H1 (cell line): ENCODE results near the gene AGPS. TPM values are rescaled to one million over a fixed set of nuclear protein-coding genes. Genes with fewer than 3 reads are reported as not detected.

ENCODE experiments used
- CTCF ChIA-PET: fragments of 300-600 bp; sonication (Branson Sonifier 250); formaldehyde crosslinking; loops from one replicate; lab custom pipeline; 2021; ENCODE audit not compliant: partially characterized antibody; lab: Charles Lee
- POLR2A ChIA-PET: fragments of 300-600 bp; sonication (Branson Sonifier 250); formaldehyde crosslinking; loops from one replicate; lab custom pipeline; 2021; ENCODE audit warnings: inconsistent platforms; ENCODE audit not compliant: partially characterized antibody; lab: Charles Lee
- DNase-seq, 2 experiments: peaks; one replicate each; pipeline versions ENCODE4 v3.0.0 to v3.0.0-alpha.2; 2010 to 2022; ENCODE audit warnings: low spot score in 2 of 2, low read depth in 1 of 2, mixed read lengths in 1 of 2
- FAIRE-seq: peaks from 2 replicates; lab custom pipeline; 2011; peaks lifted over from hg19 to GRCh38; lab: Jason Lieb, UNC
- H2AFZ ChIP-seq: 2 replicates; pipeline ENCODE4 v1.8.1; 2012; ENCODE audit warnings: low read length, inconsistent platforms
- H2AK5ac ChIP-seq: 2 replicates; pipeline ENCODE4 v1.6.1; 2013; ENCODE audit warnings: low read depth, low read length
- H2BK120ac ChIP-seq: replicated peaks from 2 replicates; pipeline ENCODE3; 2013; ENCODE audit warnings: low read depth, low read length, inconsistent platforms
- H2BK12ac ChIP-seq: 2 replicates; pipeline ENCODE4 v1.6.1; 2013; ENCODE audit warnings: low read depth, low read length
- H2BK15ac ChIP-seq: 2 replicates; pipeline ENCODE4 v1.6.1; 2013; ENCODE audit warnings: low read length
- H2BK20ac ChIP-seq: 2 replicates; pipeline ENCODE4 v1.6.1; 2013; ENCODE audit warnings: low read length
- H2BK5ac ChIP-seq: 2 replicates; pipeline ENCODE4 v1.6.1; 2013; ENCODE audit warnings: low read depth, low read length
- H3K14ac ChIP-seq: 2 replicates; pipeline ENCODE4 v1.6.1; 2013; ENCODE audit warnings: inconsistent platforms; ENCODE audit not compliant: insufficient read length
- H3K18ac ChIP-seq: 2 replicates; pipeline ENCODE4 v1.6.1; 2013; ENCODE audit warnings: low read length; ENCODE audit errors: extremely low read depth
- H3K23ac ChIP-seq: 2 replicates; pipeline ENCODE4 v1.6.1; 2013; ENCODE audit warnings: inconsistent platforms; ENCODE audit not compliant: insufficient read length
- H3K23me2 ChIP-seq: 2 replicates; pipeline ENCODE4 v1.6.1; 2013; ENCODE audit warnings: low read depth, low read length
- H3K27ac ChIP-seq: 2 replicates; pipeline ENCODE4 v1.6.1; 2011; ENCODE audit warnings: low read depth, low read length, inconsistent platforms
- H3K27me3 ChIP-seq, 4 experiments: replicated peaks in 1 of 4; 1 replicate in 1 of 4; 2 replicates in 3 of 4; pipeline versions ENCODE4 v1.6.1 to v1.8.1; 2011 to 2013; ENCODE audit warnings: low read length in 3 of 4, mild to moderate bottlenecking in 3 of 4, inconsistent platforms in 2 of 4, mixed read lengths in 2 of 4, moderate library complexity in 1 of 4; ENCODE audit not compliant: control insufficient read depth in 3 of 4, insufficient read depth in 3 of 4; ENCODE audit errors: extremely low read depth in 1 of 4
- H3K36me3 ChIP-seq, 4 experiments: 2 replicates each; pipeline versions ENCODE4 v1.6.1 to v1.8.1; 2011 to 2013; ENCODE audit warnings: mild to moderate bottlenecking in 4 of 4, low read length in 3 of 4, moderate library complexity in 2 of 4, control low read depth in 1 of 4, inconsistent platforms in 1 of 4; ENCODE audit not compliant: insufficient read depth in 4 of 4, control insufficient read depth in 2 of 4
- H3K4ac ChIP-seq: replicated peaks from 2 replicates; pipeline ENCODE3; 2013; ENCODE audit warnings: low read length, low read depth, mixed read lengths, inconsistent platforms; ENCODE audit not compliant: insufficient read length
- H3K4me1 ChIP-seq, 4 experiments: replicated peaks in 1 of 4; 1 replicate in 1 of 4; 2 replicates in 3 of 4; pipeline versions ENCODE4 v1.6.1 to v1.8.1; 2011 to 2013; ENCODE audit warnings: low read length in 3 of 4, inconsistent platforms in 2 of 4, mixed read lengths in 1 of 4; ENCODE audit not compliant: insufficient read depth in 4 of 4, control insufficient read depth in 3 of 4
- H3K4me2 ChIP-seq, 2 experiments: 2 replicates each; pipeline versions ENCODE4 v1.6.1 to v1.8.1; 2011 to 2013; ENCODE audit warnings: low read depth in 2 of 2, low read length in 2 of 2, control low read depth in 1 of 2, inconsistent platforms in 1 of 2, mild to moderate bottlenecking in 1 of 2; ENCODE audit not compliant: insufficient read depth in 1 of 2
- H3K4me3 ChIP-seq, 4 experiments: fragments of 200-600, 300-600 bp in 1 of 4; sonication (generic), shearing (Covaris generic), sonication (Bioruptor Twin) in 1 of 4; 2 replicates each; pipeline versions ENCODE4 v1.5.1 to v1.8.1; 2011 to 2016; ENCODE audit warnings: low read length in 4 of 4, low read depth in 3 of 4, control low read depth in 2 of 4, inconsistent platforms in 2 of 4, mild to moderate bottlenecking in 2 of 4, mixed read lengths in 1 of 4, moderate library complexity in 1 of 4; ENCODE audit not compliant: insufficient read depth in 2 of 4; ENCODE audit errors: extremely low read depth in 1 of 4
- H3K56ac ChIP-seq: replicated peaks from 2 replicates; pipeline ENCODE3; 2013; ENCODE audit warnings: low read depth, mild to moderate bottlenecking, mixed read lengths, low read length, inconsistent platforms; ENCODE audit not compliant: insufficient read length
- H3K79me1 ChIP-seq: 2 replicates; pipeline ENCODE4 v1.6.1; 2013; ENCODE audit warnings: low read depth, low read length, control low read depth
- H3K79me2 ChIP-seq, 2 experiments: 2 replicates each; pipeline versions ENCODE4 v1.6.1 to v1.8.1; 2012 to 2013; ENCODE audit warnings: low read length in 2 of 2, mild to moderate bottlenecking in 2 of 2, inconsistent platforms in 1 of 2; ENCODE audit not compliant: insufficient read depth in 2 of 2, control insufficient read depth in 1 of 2
- H3K9ac ChIP-seq, 4 experiments: replicated peaks in 1 of 4; 1 replicate in 1 of 4; 2 replicates in 3 of 4; pipeline versions ENCODE4 v1.6.1 to v1.8.1; 2011 to 2013; ENCODE audit warnings: low read depth in 3 of 4, low read length in 3 of 4, control low read depth in 2 of 4, mild to moderate bottlenecking in 2 of 4, moderate library complexity in 2 of 4, inconsistent platforms in 1 of 4; ENCODE audit errors: extremely low read depth in 1 of 4
- H3K9me3 ChIP-seq, 2 experiments: 2 replicates each; pipeline versions ENCODE4 v1.6.1 to v1.8.1; 2012 to 2013; ENCODE audit warnings: mild to moderate bottlenecking in 2 of 2, moderate library complexity in 2 of 2, control low read depth in 1 of 2, inconsistent platforms in 1 of 2, low read depth in 1 of 2, low read length in 1 of 2, mixed read lengths in 1 of 2; ENCODE audit not compliant: insufficient read depth in 2 of 2
- H4K20me1 ChIP-seq, 2 experiments: replicated peaks in 1 of 2; 2 replicates each; pipeline versions ENCODE3 to v1.8.1; 2011 to 2013; ENCODE audit warnings: inconsistent platforms in 2 of 2, low read length in 2 of 2, mild to moderate bottlenecking in 1 of 2; ENCODE audit not compliant: insufficient read depth in 2 of 2, control insufficient read depth in 1 of 2
- H4K5ac ChIP-seq: 2 replicates; pipeline ENCODE4 v1.6.1; 2013; ENCODE audit warnings: low read length, low read depth, mixed read lengths, inconsistent platforms; ENCODE audit not compliant: insufficient read length
- H4K8ac ChIP-seq: 2 replicates; pipeline ENCODE4 v1.8.0; 2013; ENCODE audit warnings: mild to moderate bottlenecking, moderate library complexity, low read length, inconsistent platforms; ENCODE audit not compliant: insufficient read depth; ENCODE audit errors: extremely low read depth
- H4K91ac ChIP-seq: replicated peaks from 2 replicates; pipeline ENCODE3; 2013; ENCODE audit warnings: low read length, mixed read lengths, inconsistent platforms; ENCODE audit not compliant: insufficient read length
- CHD1 ChIP-seq: IDR thresholded peaks from 2 replicates; pipeline ENCODE4 v1.6.1; 2012; ENCODE audit warnings: low read depth, low read length, improper control_type of control experiment
- FOSL1 ChIP-seq: IDR thresholded peaks from 2 replicates; pipeline ENCODE4 v1.6.1; 2011; ENCODE audit warnings: mild to moderate bottlenecking, low read depth, low read length, moderate library complexity; ENCODE audit not compliant: insufficient read depth
- HDAC2 ChIP-seq, 2 experiments: fragments of 300-600 bp in 1 of 2; sonication (generic) in 1 of 2; IDR thresholded peaks; 2 replicates each; pipeline ENCODE4 v1.6.1; 2011 to 2012; ENCODE audit warnings: low read depth in 2 of 2, low read length in 2 of 2, mild to moderate bottlenecking in 2 of 2, moderate library complexity in 2 of 2, borderline replicate concordance in 1 of 2, inconsistent platforms in 1 of 2
- NRF1 ChIP-seq: IDR thresholded peaks from 2 replicates; pipeline ENCODE4 v1.6.1; 2011; ENCODE audit warnings: mild to moderate bottlenecking, low read depth, low read length, improper control_type of control experiment
- POLR2A ChIP-seq, 2 experiments: IDR thresholded peaks; 1 replicate in 1 of 2; 2 replicates in 1 of 2; pipeline ENCODE4 v1.6.1; 2011; ENCODE audit warnings: low read depth in 2 of 2, low read length in 2 of 2, mild to moderate bottlenecking in 2 of 2; ENCODE audit errors: control extremely low read depth in 1 of 2
- POLR2AphosphoS5 ChIP-seq: IDR thresholded peaks from 2 replicates; pipeline ENCODE4 v1.6.1; 2011; ENCODE audit warnings: low read depth, low read length
- RAD21 ChIP-seq, 2 experiments: IDR thresholded peaks in 1 of 2; conservative IDR thresholded peaks in 1 of 2; 2 replicates each; pipeline ENCODE4 v1.6.1; 2011; ENCODE audit warnings: low read depth in 2 of 2, low read length in 2 of 2, improper control_type of control experiment in 1 of 2, inconsistent platforms in 1 of 2, mild to moderate bottlenecking in 1 of 2, moderate library complexity in 1 of 2
- RFX5 ChIP-seq: IDR thresholded peaks from 2 replicates; pipeline ENCODE4 v1.6.1; 2011; ENCODE audit warnings: low read depth, low read length, improper control_type of control experiment, borderline replicate concordance
- SIN3A ChIP-seq, 2 experiments: IDR thresholded peaks in 1 of 2; conservative IDR thresholded peaks in 1 of 2; 2 replicates each; pipeline ENCODE4 v1.6.1; 2011 to 2012; ENCODE audit warnings: low read length in 2 of 2, improper control_type of control experiment in 1 of 2, low read depth in 1 of 2, mild to moderate bottlenecking in 1 of 2
- TEAD4 ChIP-seq: IDR thresholded peaks from 2 replicates; pipeline ENCODE4 v1.6.1; 2012; ENCODE audit warnings: low read depth, low read length, inconsistent platforms, mixed read lengths
- WGBS, 2 experiments: shearing (Covaris generic) in 1 of 2; methylation state at CpG; one replicate each; pipeline versions ENCODE4 v1.1.6 to v1.1.7; 2013 to 2015; ENCODE audit warnings: low lambda C conversion rate in 2 of 2, mixed read lengths in 2 of 2, inconsistent platforms in 1 of 2, low coverage in 1 of 2, missing lambda C conversion rate in 1 of 2; ENCODE audit not compliant: insufficient replicate concordance in 2 of 2, insufficient coverage in 1 of 2, insufficient read length in 1 of 2; ENCODE audit errors: extremely low coverage in 1 of 2, missing lambda C conversion rate in 1 of 2; 5-methylcytosine and 5-hydroxymethylcytosine counted together
- polyA plus RNA-seq, 7 experiments: library from polyadenylated mRNA; depleted of rRNA in 3 of 7; stranded (reverse) in 5 of 7; unstranded in 2 of 7; fragments of >200 nt in 5 of 7; fragments of 200-250 nt in 2 of 7; gene quantifications; 1 replicate in 5 of 7; 2 replicates in 1 of 7; 4 replicates in 1 of 7; pipeline versions ENCODE4 v1.2.1 to v1.2.3, GENCODE V29; 2011 to 2013; ENCODE audit warnings: missing spikeins in 2 of 7, mixed read lengths in 2 of 7
- total RNA-seq: library from RNA; stranded (reverse); fragmentation: NEBNext Ultra II Directional; extraction: Animal tissue kit (Norgen Biotek cat#: 25700); gene quantifications from 2 replicates; pipeline ENCODE4 v1.2.1, GENCODE V29; 2021
- TF ChIP-seq, protein P1 (sequence below): IDR thresholded peaks from 2 replicates; pipeline ENCODE4 v1.6.1; 2012; ENCODE audit warnings: inconsistent platforms
- TF ChIP-seq, protein P2 (sequence below): IDR thresholded peaks from 2 replicates; pipeline ENCODE4 v1.6.1; 2011; ENCODE audit warnings: low read depth, mild to moderate bottlenecking, low read length; ENCODE audit not compliant: insufficient read depth

Gene AGPS
- total and polyA plus RNA-seq, 2 of the 8 experiments (the other 6 are each of a cell fraction or from before 2014, with no cell fraction given), result 7.3 to 57.8 TPM

DNA sequence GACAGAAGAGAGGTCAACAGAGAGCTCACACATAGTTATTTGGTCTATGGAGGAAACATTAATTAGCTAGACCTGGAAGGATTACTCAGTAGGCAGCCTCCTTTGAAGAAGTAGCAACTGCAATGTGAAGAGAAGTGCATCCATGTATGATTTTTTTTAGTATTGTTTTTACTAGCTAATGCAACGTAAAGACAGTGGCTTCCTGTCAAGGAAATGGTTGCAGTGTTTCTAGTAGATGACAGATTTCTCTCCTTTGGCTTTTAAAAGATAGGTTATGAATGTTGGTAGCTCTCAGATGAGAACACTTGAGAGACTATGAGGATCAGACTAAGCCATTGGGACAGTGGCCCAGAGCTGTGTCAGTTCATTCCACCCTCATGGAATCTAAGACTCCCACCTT is 175.8 kb downstream of the AGPS start:
- ChIA-PET POLR2A (interaction anchor here (1.2 kb wide), 1 partner anchor 18 kb away, joined by 3 read pairs; no protein-coding TSS in a partner anchor), CTCF (interaction anchor here (0.6 to 1.7 kb wide), 4 partner anchors 10 to 83 kb away, joined by 3 to 7 read pairs (median 4); no protein-coding TSS in a partner anchor)
- Histone ChIP-seq H3K79me1 (no peaks in the 10 kb centered on the region), H3K4me3 (no peak overlapping the region), H2BK20ac (no peak overlapping the region), H2AK5ac (no peak overlapping the region), H2AFZ (no peak overlapping the region), H2BK5ac (no peak overlapping the region), H3K4ac (no peak overlapping the region), H3K23me2 (no peaks in the 10 kb centered on the region), H3K36me3 (no peaks in the 10 kb centered on the region), H3K9ac (no peak overlapping the region), H4K5ac (no peak overlapping the region), H2BK12ac (no peak overlapping the region), H3K4me2 (no peak overlapping the region), H4K8ac (no peak overlapping the region), H3K56ac (no peak overlapping the region), H4K20me1 (no peaks in the 10 kb centered on the region), H2BK15ac (no peak overlapping the region), H3K14ac (no peak overlapping the region), H3K9me3 (no peaks in the 10 kb centered on the region), H3K18ac (no peak overlapping the region), H2BK120ac (no peak overlapping the region), H3K79me2 (no peaks in the 10 kb centered on the region), H4K91ac (no peak overlapping the region), H3K27ac (no peak overlapping the region), H3K23ac (no peak overlapping the region), H3K27me3 (no peaks in the 10 kb centered on the region), H3K4me1 (no peaks in the 10 kb centered on the region)
- TF ChIP-seq POLR2AphosphoS5, result no peak
- no peak for TF ChIP-seq NRF1
- TF ChIP-seq HDAC2 (IDR thresholded peaks at IDR 0.05; ENCODE audit: borderline replicate concordance in 1 of 2, low read depth in 2 of 2, low read length in 2 of 2), result no peak
- TF ChIP-seq TEAD4, result no peak
- TF ChIP-seq, protein P1, sequence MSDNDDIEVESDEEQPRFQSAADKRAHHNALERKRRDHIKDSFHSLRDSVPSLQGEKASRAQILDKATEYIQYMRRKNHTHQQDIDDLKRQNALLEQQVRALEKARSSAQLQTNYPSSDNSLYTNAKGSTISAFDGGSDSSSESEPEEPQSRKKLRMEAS, result no peak
- no peak for TF ChIP-seq RFX5
- no peak for TF ChIP-seq SIN3A (conservative IDR thresholded peaks at IDR 0.05 in 1 of 2, IDR thresholded peaks at IDR 0.05 in 1 of 2; ENCODE audit: low read depth in 1 of 2, low read length in 2 of 2)
- no peak for TF ChIP-seq POLR2A (IDR thresholded peaks at IDR 0.05; ENCODE audit: control extremely low read depth in 1 of 2, low read depth in 2 of 2, low read length in 2 of 2)
- no peak for TF ChIP-seq RAD21 (IDR thresholded peaks at IDR 0.05 in 1 of 2, conservative IDR thresholded peaks at IDR 0.05 in 1 of 2; ENCODE audit: low read depth in 2 of 2, low read length in 2 of 2)
- no peak for TF ChIP-seq CHD1
- no peak for TF ChIP-seq FOSL1
- TF ChIP-seq, protein P2, sequence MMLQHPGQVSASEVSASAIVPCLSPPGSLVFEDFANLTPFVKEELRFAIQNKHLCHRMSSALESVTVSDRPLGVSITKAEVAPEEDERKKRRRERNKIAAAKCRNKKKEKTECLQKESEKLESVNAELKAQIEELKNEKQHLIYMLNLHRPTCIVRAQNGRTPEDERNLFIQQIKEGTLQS, result no peak
- DNase-seq (no peak), FAIRE-seq (no peak)
- WGBS, 2 experiments, result 100% methylated on average over 1 of the region's 1 CpG; no CpG with 5 or more reads in 1 of the 2 experiments
